Activated CD4-positive, alpha-beta T cell treated with anti-CD3 and anti-CD28 coated beads, Interleukin-2, amount 10 ng/mL, durations not matched to agents 7 days and 5 days (primary cell): Measurements from ENCODE around the gene EIF2S3. TPM values are rescaled to one million over a fixed set of nuclear protein-coding genes. Genes with fewer than 3 reads are reported as not detected.
"Not testable (repeated sequence)": the region's sequence is repeated elsewhere in the genome, so short reads cannot be mapped to it uniquely, and the experiment has no call there.

Source experiments
- CTCF ChIA-PET: fragments of 350-600 bp; sonication (Branson Sonifier 250); formaldehyde crosslinking; loops from one replicate; lab custom pipeline; 2021; ENCODE audit warnings: antibody characterized with exemption; lab: Charles Lee
- POLR2A ChIA-PET: fragments of 350-600 bp; sonication (Branson Sonifier 250); formaldehyde crosslinking; loops from one replicate; lab custom pipeline; 2021; ENCODE audit warnings: antibody characterized with exemption; lab: Charles Lee
- DNase-seq: peaks from one replicate; pipeline ENCODE4 v3.0.0-alpha.2; 2020
- H3K27ac Mint-ChIP-seq: one replicate; pipeline ENCODE4 v1.8.0; 2021; ENCODE audit warnings: mild to moderate bottlenecking, moderate library complexity, mixed read lengths
- H3K27me3 Mint-ChIP-seq: one replicate; pipeline ENCODE4 v1.8.0; 2021; ENCODE audit warnings: mixed read lengths
- H3K36me3 Mint-ChIP-seq: one replicate; pipeline ENCODE4 v1.8.0; 2021; ENCODE audit warnings: low read depth, mixed read lengths
- H3K4me1 Mint-ChIP-seq: one replicate; pipeline ENCODE4 v1.8.0; 2021; ENCODE audit warnings: mixed read lengths
- H3K4me3 Mint-ChIP-seq: one replicate; pipeline ENCODE4 v1.8.0; 2021; ENCODE audit warnings: mild to moderate bottlenecking, moderate library complexity, mixed read lengths
- H3K9me3 Mint-ChIP-seq: one replicate; pipeline ENCODE4 v1.8.0; 2021; ENCODE audit warnings: mixed read lengths
- total RNA-seq, 2 experiments: library from RNA; stranded (reverse); gene quantifications; one replicate each; pipeline ENCODE4 v1.2.3, GENCODE V29; 2021

Gene EIF2S3
- total RNA-seq, 2 experiments from 2014 or later = 199 to 209 TPM

- peak overlapping the region; percentile 93 for H3K27ac Mint-ChIP-seq
- H3K36me3 Mint-ChIP-seq = peaks cover 8% of the 10 kb centered on the region
- DNase-seq = peak; percentile 80
- peaks cover 4% of the 10 kb centered on the region for H3K27me3 Mint-ChIP-seq
- POLR2A ChIA-PET = no interaction called here
- H3K4me3 Mint-ChIP-seq = peak overlapping the region; percentile 91
- H3K4me1 Mint-ChIP-seq = peaks cover 30% of the 10 kb centered on the region
- CTCF ChIA-PET = interaction anchor here (0.6 to 4.9 kb wide), 5 partner anchors 11 to 329 kb away, joined by 3 to 38 read pairs (median 4); partner anchors contain the start of genes APOO, CXorf58 and EIF2S3
- no peaks in the 10 kb centered on the region for H3K9me3 Mint-ChIP-seq
Measured at GRCh38 chrX:24024819-24025740, 29.7 kb upstream of the EIF2S3 start.

GRCh38 chrX:24025741-24026403 is 28.9 kb upstream of the EIF2S3 start:
- Mint-ChIP-seq H3K27me3 (peaks cover 4% of the 10 kb centered on the region), H3K9me3 (no peaks in the 10 kb centered on the region), H3K36me3 (peaks cover 8% of the 10 kb centered on the region), H3K4me3 (peak overlapping the region; percentile 76), H3K27ac (peak overlapping the region; percentile 89), H3K4me1 (peaks cover 23% of the 10 kb centered on the region)
- POLR2A ChIA-PET = no interaction called here
- no peak for DNase-seq
- CTCF ChIA-PET = interaction anchor here (0.6 to 4.9 kb wide), 6 partner anchors 10 to 330 kb away, joined by 3 to 38 read pairs (median 4); partner anchors contain the start of genes APOO, CXorf58, EIF2S3 and ZFX

DNA sequence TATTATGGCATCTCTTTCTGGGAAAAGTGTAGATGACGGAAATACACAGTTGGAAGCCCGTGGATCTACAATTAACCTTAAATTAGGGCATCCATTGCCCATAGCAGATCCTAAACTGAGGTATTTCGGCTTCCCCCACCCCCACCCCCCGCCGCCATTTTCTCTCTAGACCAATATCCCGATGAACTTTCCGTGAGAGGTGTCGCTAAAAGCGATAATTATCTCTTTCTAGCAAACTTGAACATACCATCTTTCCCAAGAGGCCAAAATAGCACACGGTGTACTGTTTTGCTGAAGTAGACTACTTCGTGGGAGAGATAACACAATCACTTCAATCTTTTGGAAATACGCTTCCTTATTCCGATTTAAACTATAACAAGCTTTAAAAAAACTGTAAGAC is 28.3 kb upstream of the EIF2S3 start:
- no peaks in the 10 kb centered on the region for H3K9me3 Mint-ChIP-seq
- peaks cover 17% of the 10 kb centered on the region for H3K4me1 Mint-ChIP-seq
- H3K4me3 Mint-ChIP-seq = peak overlapping the region; percentile 76
- peaks cover 8% of the 10 kb centered on the region for H3K36me3 Mint-ChIP-seq
- H3K27ac Mint-ChIP-seq = peak overlapping the region; percentile 89
- POLR2A ChIA-PET = no interaction called here
- H3K27me3 Mint-ChIP-seq = peaks cover 4% of the 10 kb centered on the region
- CTCF ChIA-PET = interaction anchor here (0.9 to 4.9 kb wide), 4 partner anchors 10 to 123 kb away, joined by 3 to 38 read pairs (median 6); partner anchors contain the start of genes APOO, CXorf58, EIF2S3 and ZFX
- no peak for DNase-seq

GRCh38 chrX:24027086-24027485 is 27.7 kb upstream of the EIF2S3 start, which contains the start of gene KLHL15:
KLHL15 (minus strand) TSS chrX:24027186; CDS start chrX:24006693, 20,493 bp downstream.
- ChIA-PET CTCF (interaction anchor here (1.0 to 4.9 kb wide), 3 partner anchors 13 to 120 kb away, joined by 3 to 38 read pairs (median 7); partner anchors contain the start of genes APOO, CXorf58 and EIF2S3), POLR2A (no interaction called here)
- DNase-seq = no peak
- H3K4me3 Mint-ChIP-seq = peak within 1 kb of the TSS; percentile 76
- peaks cover 5% of the 10 kb centered on the region for H3K36me3 Mint-ChIP-seq
- no peaks in the 10 kb centered on the region for H3K9me3 Mint-ChIP-seq
- peak within 1 kb of the TSS; percentile 89 for H3K27ac Mint-ChIP-seq
- H3K27me3 Mint-ChIP-seq = peaks cover 4% of the 10 kb centered on the region
- H3K4me1 Mint-ChIP-seq = peaks cover 13% of the 10 kb centered on the region

- Mint-ChIP-seq H3K4me3 (no peak overlapping the region), H3K36me3 (peaks cover 3% of the 10 kb centered on the region), H3K9me3 (no peaks in the 10 kb centered on the region), H3K27me3 (peaks cover 4% of the 10 kb centered on the region), H3K27ac (no peak overlapping the region), H3K4me1 (peaks cover 12% of the 10 kb centered on the region)
- no peak for DNase-seq
- ChIA-PET POLR2A (no interaction called here), CTCF (interaction anchor here (1.0 to 4.9 kb wide), 2 partner anchors 14 to 27 kb away, joined by 3 to 38 read pairs; partner anchors contain the start of gene EIF2S3)
Measured at GRCh38 chrX:24027985-24028384, 26.8 kb upstream of the EIF2S3 start.

DNA sequence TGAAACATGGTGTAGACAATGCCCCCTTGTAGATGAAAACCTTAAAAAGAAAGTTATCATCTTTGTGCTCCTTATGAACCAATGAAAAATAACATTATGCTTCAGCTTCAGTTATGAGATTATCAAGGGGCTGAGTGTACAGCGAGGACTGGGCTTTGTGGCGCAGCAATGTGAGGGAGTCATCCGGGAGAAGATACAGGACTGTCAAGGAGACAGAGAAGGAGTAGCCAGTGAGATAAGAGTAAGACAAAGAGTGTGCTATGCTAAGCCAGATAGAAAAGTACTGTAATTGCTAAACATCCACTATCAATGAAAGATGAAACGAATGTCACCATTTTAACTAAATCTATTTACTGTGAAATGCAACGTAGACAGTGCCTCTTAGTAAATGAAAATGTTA is 24.2 kb upstream of the EIF2S3 start:
- H3K36me3 Mint-ChIP-seq = no peaks in the 10 kb centered on the region
- DNase-seq = no peak
- CTCF ChIA-PET = interaction anchor here (0.6 to 1.2 kb wide), 5 partner anchors 15 to 428 kb away, joined by 3 to 4 read pairs (median 3); no protein-coding TSS in a partner anchor
- POLR2A ChIA-PET = no interaction called here
- H3K4me3 Mint-ChIP-seq = no peak overlapping the region
- H3K27ac Mint-ChIP-seq = no peak overlapping the region
- peaks cover 4% of the 10 kb centered on the region for H3K27me3 Mint-ChIP-seq
- no peaks in the 10 kb centered on the region for H3K9me3 Mint-ChIP-seq
- peaks cover 6% of the 10 kb centered on the region for H3K4me1 Mint-ChIP-seq

DNA sequence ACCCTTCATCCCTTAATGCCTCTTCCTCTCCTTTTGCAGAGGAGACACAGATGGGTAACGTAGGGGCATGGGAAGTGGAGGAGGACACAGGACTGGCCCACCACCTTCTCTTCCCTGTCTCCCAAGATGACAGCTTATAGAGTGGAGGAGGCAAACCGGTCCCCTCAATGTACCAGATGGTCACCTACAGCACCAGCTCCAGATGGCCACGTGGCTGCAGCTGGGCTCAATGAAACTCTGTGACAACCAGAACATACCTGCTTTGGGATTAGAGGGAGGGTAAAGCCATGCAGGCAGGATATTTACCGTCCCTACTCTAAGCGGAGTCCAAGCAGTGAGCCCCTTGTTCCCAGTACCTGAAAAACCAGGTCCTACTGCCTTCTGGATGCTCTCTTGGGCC is 20.3 kb upstream of the EIF2S3 start:
- H3K27ac Mint-ChIP-seq = no peak overlapping the region
- no peaks in the 10 kb centered on the region for H3K36me3 Mint-ChIP-seq
- peaks cover 4% of the 10 kb centered on the region for H3K27me3 Mint-ChIP-seq
- ChIA-PET CTCF (no interaction called here), POLR2A (no interaction called here)
- DNase-seq = no peak
- no peaks in the 10 kb centered on the region for H3K9me3 Mint-ChIP-seq
- H3K4me1 Mint-ChIP-seq = no peaks in the 10 kb centered on the region
- no peak overlapping the region for H3K4me3 Mint-ChIP-seq

DNA sequence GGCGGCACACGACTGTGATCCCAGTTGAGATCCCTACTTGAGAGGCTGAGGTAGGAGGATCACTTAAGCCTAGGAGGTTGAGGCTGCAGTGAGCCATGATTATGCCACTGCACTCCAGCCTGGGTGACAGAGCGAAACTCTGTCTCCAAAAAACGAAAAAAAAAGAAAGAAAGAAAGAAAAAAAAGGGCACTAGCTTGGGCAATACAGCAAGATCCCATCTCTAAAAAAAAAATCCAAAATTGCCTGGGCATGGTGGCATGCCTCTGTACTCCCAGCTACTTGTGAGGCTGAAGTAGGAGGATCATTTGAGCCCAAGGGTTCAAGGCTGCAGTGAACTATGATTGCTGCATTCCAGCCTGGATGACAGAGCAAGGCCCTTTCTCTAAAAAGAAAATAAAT is 17.0 kb upstream of the EIF2S3 start:
- H3K4me3 Mint-ChIP-seq = no peak overlapping the region
- CTCF ChIA-PET = no interaction called here
- H3K4me1 Mint-ChIP-seq = no peaks in the 10 kb centered on the region
- POLR2A ChIA-PET = no interaction called here
- no peaks in the 10 kb centered on the region for H3K36me3 Mint-ChIP-seq
- no peaks in the 10 kb centered on the region for H3K27me3 Mint-ChIP-seq
- H3K9me3 Mint-ChIP-seq = no peaks in the 10 kb centered on the region
- H3K27ac Mint-ChIP-seq = no peak overlapping the region
- DNase-seq = no peak

DNA sequence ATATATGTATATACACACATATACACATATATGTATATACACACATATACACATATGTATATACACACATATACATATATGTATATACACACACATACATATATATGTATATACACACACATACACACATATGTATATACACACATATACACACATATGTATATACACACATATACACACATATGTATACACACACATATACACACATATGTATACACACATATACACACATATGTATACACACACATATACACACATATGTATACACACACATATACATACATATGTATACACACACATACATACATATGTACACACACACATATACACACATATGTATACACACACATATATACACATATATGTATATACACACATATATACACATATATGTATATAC is 8.7 kb upstream of the EIF2S3 start:
- H3K36me3 Mint-ChIP-seq, H3K4me1 Mint-ChIP-seq, POLR2A ChIA-PET, H3K9me3 Mint-ChIP-seq, H3K4me3 Mint-ChIP-seq, H3K27me3 Mint-ChIP-seq, DNase-seq, H3K27ac Mint-ChIP-seq, CTCF ChIA-PET: not testable (repeated sequence)

GRCh38 chrX:24049643-24050042 is 5.1 kb upstream of the EIF2S3 start:
- H3K36me3 Mint-ChIP-seq, CTCF ChIA-PET, H3K27me3 Mint-ChIP-seq, H3K9me3 Mint-ChIP-seq, H3K4me3 Mint-ChIP-seq, DNase-seq, H3K27ac Mint-ChIP-seq, H3K4me1 Mint-ChIP-seq, POLR2A ChIA-PET: not testable (repeated sequence)

- H3K36me3 Mint-ChIP-seq, H3K4me1 Mint-ChIP-seq, H3K27me3 Mint-ChIP-seq, POLR2A ChIA-PET, H3K9me3 Mint-ChIP-seq, DNase-seq: not testable (repeated sequence)
- Mint-ChIP-seq H3K4me3 (peak overlapping the region; percentile 56), H3K27ac (peak overlapping the region; percentile 78)
- CTCF ChIA-PET = interaction anchor here (1.0 kb wide), 1 partner anchor 9 kb away, joined by 3 read pairs; no protein-coding TSS in a partner anchor
Measured at GRCh38 chrX:24050522-24051318, 4.0 kb upstream of the EIF2S3 start.

DNA sequence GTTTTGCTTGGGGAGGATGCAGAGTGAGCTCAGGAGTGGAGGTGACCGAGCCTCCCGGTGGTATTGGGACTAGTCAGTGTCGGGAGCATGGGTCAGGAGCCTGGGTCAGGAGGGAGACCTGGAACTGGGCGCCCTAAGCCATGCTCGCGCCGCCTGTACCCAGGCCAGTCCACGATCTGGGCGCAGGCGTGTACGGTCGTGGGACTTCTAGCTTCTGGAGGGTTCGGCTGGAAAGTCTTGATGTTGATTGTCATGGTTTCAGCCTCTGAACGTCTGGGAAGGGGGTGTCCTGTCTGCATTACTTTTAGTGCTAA is 244 bp downstream of the EIF2S3 start:
- peaks cover 18% of the 10 kb centered on the region for H3K4me1 Mint-ChIP-seq
- DNase-seq = no peak
- ChIA-PET CTCF (interaction anchor here (0.5 to 3.1 kb wide), 28 partner anchors 8 to 1878 kb away, joined by 3 to 38 read pairs (median 4); partner anchors contain the start of genes APOO, CXorf58, KLHL15 and ZFX), POLR2A (no interaction called here)
- peaks cover 14% of the 10 kb centered on the region for H3K36me3 Mint-ChIP-seq
- no peak overlapping the region for H3K4me3 Mint-ChIP-seq
- peak overlapping the region; percentile 100 for H3K27ac Mint-ChIP-seq
- no peaks in the 10 kb centered on the region for H3K9me3 Mint-ChIP-seq
- H3K27me3 Mint-ChIP-seq = no peaks in the 10 kb centered on the region
